Neural progenitor cell (in vitro differentiated cells): ENCODE data around the gene GDPD4.

Experiments used
- CTCF ChIP-seq: fragments of 200-600 bp; sonication (generic); IDR thresholded peaks from 2 replicates; pipeline ENCODE4 v1.5.1; 2017; ENCODE audit warnings: antibody characterized with exemption, mild to moderate bottlenecking
- EZH2 ChIP-seq: fragments of 200-600 bp; sonication (generic); IDR thresholded peaks from 2 replicates; pipeline ENCODE4 v1.6.1; 2017; ENCODE audit warnings: antibody characterized with exemption, mild to moderate bottlenecking, moderate library complexity

GRCh38 chr11:77213589-77214428 is 87.7 kb downstream of the GDPD4 start:
- TF ChIP-seq CTCF (no peak), EZH2 (no peak)
